ENCODE data around the gene GUCY1A1. TPM values are rescaled to one million over a fixed set of nuclear protein-coding genes. Genes with fewer than 3 reads are reported as not detected.
A peak's percentile ranks its signal among the peaks of the same experiment; 100 is the strongest.

Gene GUCY1A1
- total and polyA plus RNA-seq, 11 donors = 7.7 to 103 (median 63.6) TPM

DNA sequence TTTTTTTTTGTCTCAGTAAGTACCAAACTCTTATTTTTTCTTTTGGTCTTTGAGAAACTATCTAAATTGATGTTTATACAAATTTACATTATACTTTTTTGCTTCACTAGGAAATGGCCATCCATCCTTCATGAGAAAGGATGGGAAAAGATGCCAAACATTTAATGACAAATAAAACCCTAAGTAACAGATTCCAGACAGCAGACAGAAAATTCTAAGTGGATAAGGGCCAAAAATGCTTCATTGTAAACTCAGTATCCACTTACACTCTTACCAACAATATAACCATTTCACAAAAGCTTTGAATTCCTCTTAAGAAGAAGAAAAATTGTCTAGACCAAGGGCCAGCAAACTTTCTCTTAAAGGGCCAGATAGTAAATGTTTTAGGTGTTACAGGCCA, 95.7 kb downstream of the GUCY1A1 start:
- peaks cover 0 to 27% (median 5%) of the 10 kb centered on the region in 12 donors for H3K4me1 ChIP-seq
- TF ChIP-seq POLR2A (IDR thresholded peaks at IDR 0.05) = no peak
- TF ChIP-seq, protein P1, sequence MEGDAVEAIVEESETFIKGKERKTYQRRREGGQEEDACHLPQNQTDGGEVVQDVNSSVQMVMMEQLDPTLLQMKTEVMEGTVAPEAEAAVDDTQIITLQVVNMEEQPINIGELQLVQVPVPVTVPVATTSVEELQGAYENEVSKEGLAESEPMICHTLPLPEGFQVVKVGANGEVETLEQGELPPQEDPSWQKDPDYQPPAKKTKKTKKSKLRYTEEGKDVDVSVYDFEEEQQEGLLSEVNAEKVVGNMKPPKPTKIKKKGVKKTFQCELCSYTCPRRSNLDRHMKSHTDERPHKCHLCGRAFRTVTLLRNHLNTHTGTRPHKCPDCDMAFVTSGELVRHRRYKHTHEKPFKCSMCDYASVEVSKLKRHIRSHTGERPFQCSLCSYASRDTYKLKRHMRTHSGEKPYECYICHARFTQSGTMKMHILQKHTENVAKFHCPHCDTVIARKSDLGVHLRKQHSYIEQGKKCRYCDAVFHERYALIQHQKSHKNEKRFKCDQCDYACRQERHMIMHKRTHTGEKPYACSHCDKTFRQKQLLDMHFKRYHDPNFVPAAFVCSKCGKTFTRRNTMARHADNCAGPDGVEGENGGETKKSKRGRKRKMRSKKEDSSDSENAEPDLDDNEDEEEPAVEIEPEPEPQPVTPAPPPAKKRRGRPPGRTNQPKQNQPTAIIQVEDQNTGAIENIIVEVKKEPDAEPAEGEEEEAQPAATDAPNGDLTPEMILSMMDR (IDR thresholded peaks at IDR 0.05) = no peak
- H3K27ac ChIP-seq = peak overlapping the region in 2 of 12 donors; percentile 25 to 44

DNA sequence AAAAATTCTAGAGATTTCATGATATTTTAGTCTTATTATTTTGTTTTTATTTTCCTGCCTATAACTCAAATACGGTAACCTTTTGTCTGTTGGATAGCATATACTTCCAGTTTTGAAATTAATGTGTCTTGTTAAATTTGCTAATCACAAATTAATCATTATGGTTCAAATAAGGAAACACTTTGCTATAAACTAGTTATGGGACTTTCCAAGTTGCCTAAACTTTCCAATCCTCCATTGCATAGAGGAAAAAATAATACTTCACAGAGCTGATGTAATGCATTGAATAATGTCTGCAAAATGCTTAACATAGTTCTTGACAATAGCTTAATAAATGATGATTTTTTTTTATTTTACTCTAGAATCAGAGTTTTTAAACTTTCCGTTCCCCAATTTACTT, 96.9 kb downstream of the GUCY1A1 start:
- Histone ChIP-seq H3K9me3 (no peaks in the 10 kb centered on the region), H3K36me3 (peaks cover 0 to 14% (median 0%) of the 10 kb centered on the region in 9 donors), H3K27me3 (peaks cover 0 to 6% (median 0%) of the 10 kb centered on the region in 9 donors), H3K4me1 (peaks cover 0 to 22% (median 4%) of the 10 kb centered on the region in 12 donors), H3K4me3 (no peak overlapping the region), H3K27ac (no peak overlapping the region)
- WGBS, 4 donors = 84 to 92% (median 87%) methylated on average over 2 of the region's 2 CpGs
- intact Hi-C loops (cut with DNase I) = loop anchor here in 2 of 10 donors (5.0 to 10.0 kb wide), 2 partner anchors 89 to 96 kb away; partner anchors contain the start of gene GUCY1A1 (in 1 of the 2)
- ATAC-seq (no peak), DNase-seq (no peak)
- TF ChIP-seq POLR2A (IDR thresholded peaks at IDR 0.05) = no peak
- TF ChIP-seq, protein P1 (IDR thresholded peaks at IDR 0.05) = no peak

More for the DNA sequence above, 95.7 kb downstream of the GUCY1A1 start:
- ATAC-seq (no peak), DNase-seq (no peak)
- intact Hi-C loops (cut with DNase I) = loop anchor here in 2 of 10 donors (5.0 to 10.0 kb wide), 2 partner anchors 88 to 95 kb away; partner anchors contain the start of gene GUCY1A1 (in 1 of the 2)
- Histone ChIP-seq H3K4me3 (peak overlapping the region in 2 of 12 donors; percentile 14 to 88), H3K9me3 (no peaks in the 10 kb centered on the region), H3K36me3 (peaks cover 0 to 14% (median 0%) of the 10 kb centered on the region in 9 donors), H3K27me3 (peaks cover 0 to 6% (median 0%) of the 10 kb centered on the region in 9 donors)

DNA sequence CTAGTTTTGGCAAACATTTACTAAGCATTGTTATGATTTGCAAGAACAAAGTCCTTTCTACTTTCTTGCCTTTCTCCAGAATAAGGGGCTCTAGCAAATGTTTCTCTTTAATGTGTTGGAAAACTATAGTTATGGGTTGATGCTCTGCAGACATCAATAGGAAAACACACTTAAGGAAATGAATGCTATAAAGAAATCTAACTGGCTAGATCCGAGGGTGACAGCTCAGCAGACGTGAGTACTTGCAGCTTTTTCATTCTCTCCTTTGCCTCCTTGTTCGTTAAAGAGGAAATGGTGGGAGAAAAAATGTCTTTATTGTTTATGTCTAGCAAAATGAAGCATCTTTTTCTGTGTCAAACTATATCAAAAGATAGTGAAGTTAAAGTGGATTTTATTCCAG, 98.5 kb downstream of the GUCY1A1 start:
- intact Hi-C loops (cut with DNase I) = loop anchor here in 1 of 10 donors (10.0 kb wide), 1 partner anchor 90 kb away; no protein-coding TSS in a partner anchor
- no peaks in the 10 kb centered on the region for H3K27me3 ChIP-seq
- no peak overlapping the region for H3K4me3 ChIP-seq
- H3K27ac ChIP-seq = peak overlapping the region in 1 of 12 donors; percentile 2
- DNase-seq = no peak
- peaks cover 0 to 14% (median 0%) of the 10 kb centered on the region in 9 donors for H3K36me3 ChIP-seq
- TF ChIP-seq, protein P1 (IDR thresholded peaks at IDR 0.05) = no peak
- no peak for TF ChIP-seq POLR2A (IDR thresholded peaks at IDR 0.05)
- WGBS, 4 donors = 69 to 76% (median 72%) methylated on average over 3 of the region's 3 CpGs
- ATAC-seq = no peak
- peaks cover 0 to 27% (median 4%) of the 10 kb centered on the region in 12 donors for H3K4me1 ChIP-seq
- H3K9me3 ChIP-seq = no peaks in the 10 kb centered on the region

DNA sequence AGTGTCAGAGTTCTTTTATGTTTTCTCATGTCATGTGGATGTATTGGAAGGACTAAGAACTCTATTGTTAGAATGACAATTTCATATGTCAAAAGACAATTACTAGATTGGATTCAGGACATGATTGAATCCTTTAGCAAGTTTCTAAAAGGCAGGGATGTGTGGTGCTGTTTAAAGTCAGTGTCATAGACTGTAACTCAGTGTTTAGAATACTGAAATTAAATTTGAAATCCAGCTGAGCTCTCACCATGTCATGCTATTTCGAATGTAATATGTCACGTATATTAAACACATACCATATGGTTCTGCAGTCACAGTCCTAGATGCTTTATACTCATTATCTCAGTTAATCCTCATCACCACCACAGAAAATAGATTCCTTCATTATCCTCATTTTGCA, 100.0 kb downstream of the GUCY1A1 start:
- peaks cover 0 to 23% (median 0%) of the 10 kb centered on the region in 12 donors for H3K4me1 ChIP-seq
- no peak overlapping the region for H3K27ac ChIP-seq
- WGBS, 4 donors = 78 to 88% (median 82%) methylated on average over 2 of the region's 2 CpGs
- H3K36me3 ChIP-seq = peaks cover 0 to 14% (median 0%) of the 10 kb centered on the region in 9 donors
- no peak for ATAC-seq
- no peaks in the 10 kb centered on the region for H3K9me3 ChIP-seq
- H3K4me3 ChIP-seq = no peak overlapping the region
- H3K27me3 ChIP-seq = no peaks in the 10 kb centered on the region
- intact Hi-C loops (cut with DNase I) = loop anchor here in 1 of 10 donors (10.0 kb wide), 1 partner anchor 92 kb away; no protein-coding TSS in a partner anchor
- no peak for DNase-seq
- TF ChIP-seq, protein P1 (IDR thresholded peaks at IDR 0.05) = no peak
- no peak for TF ChIP-seq POLR2A (IDR thresholded peaks at IDR 0.05)
